ENCODE results near the gene DDX11. TPM values are rescaled to one million over a fixed set of nuclear protein-coding genes. Genes with fewer than 3 reads are reported as not detected.
"Not testable (repeated sequence)": the region's sequence is repeated elsewhere in the genome, so short reads cannot be mapped to it uniquely, and the experiment has no call there.

The DDX11 gene
- total RNA-seq, 2 donors from 2014 or later = 34.3 to 41.2 TPM

DNA sequence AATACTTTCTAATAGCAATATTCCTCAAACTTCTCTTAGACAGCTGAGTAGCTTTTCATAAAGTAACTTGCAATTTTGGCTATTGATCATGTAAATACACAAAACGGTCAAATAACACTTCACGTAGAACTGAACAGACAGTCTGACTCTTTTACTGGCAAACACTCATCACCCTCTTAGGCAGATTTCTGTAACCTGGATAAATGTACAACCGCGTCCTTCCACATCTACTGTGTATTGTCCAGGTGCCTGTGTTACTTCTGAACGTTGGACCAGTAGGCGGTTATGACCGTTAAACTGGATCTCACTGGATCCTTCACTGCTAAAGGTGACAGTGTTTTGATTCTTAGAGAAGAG lies 43.2 kb downstream of the DDX11 start:
- DNase-seq; H3K9me3 ChIP-seq; H3K36me3 ChIP-seq (replicated peaks in 1 of 2; ENCODE audit: insufficient read depth in 1 of 2, low read depth in 2 of 2); H3K4me3 ChIP-seq; ATAC-seq; intact Hi-C loops (cut with DNase I); H3K27me3 ChIP-seq; H3K27ac ChIP-seq: not testable (repeated sequence)
- 14 to 15% methylated on average over 7 of the region's 7 CpGs for WGBS, 2 donors
- peaks cover 24% of the 10 kb centered on the region for H3K4me1 ChIP-seq

- H3K36me3 ChIP-seq (replicated peaks in 1 of 2; ENCODE audit: insufficient read depth in 1 of 2, low read depth in 2 of 2) = no peaks in the 10 kb centered on the region
- intact Hi-C loops (cut with DNase I) = no loop called here
- H3K9me3 ChIP-seq = no peaks in the 10 kb centered on the region
- no peak overlapping the region for H3K4me3 ChIP-seq
- DNase-seq = peak in 3 of 4 donors; percentile 44 to 65 (median 47)
- H3K27ac ChIP-seq = no peak overlapping the region
- 2 to 4% methylated on average over 5 to 39 of the region's 45 CpGs for WGBS, 2 donors
- peaks cover 24% of the 10 kb centered on the region for H3K4me1 ChIP-seq
- TF ChIP-seq CTCF (IDR thresholded peaks at IDR 0.05) (peak in 6 of 7 experiments; percentile 17 to 61 (median 59)), POLR2A (IDR thresholded peaks at IDR 0.05) (no peak)
- peaks cover 0 to 3% of the 10 kb centered on the region in 2 donors for H3K27me3 ChIP-seq
- ATAC-seq = peak; percentile 65
These were observed 43.7 kb downstream of the DDX11 start for GRCh38 chr12:31117203-31118011.

DNA sequence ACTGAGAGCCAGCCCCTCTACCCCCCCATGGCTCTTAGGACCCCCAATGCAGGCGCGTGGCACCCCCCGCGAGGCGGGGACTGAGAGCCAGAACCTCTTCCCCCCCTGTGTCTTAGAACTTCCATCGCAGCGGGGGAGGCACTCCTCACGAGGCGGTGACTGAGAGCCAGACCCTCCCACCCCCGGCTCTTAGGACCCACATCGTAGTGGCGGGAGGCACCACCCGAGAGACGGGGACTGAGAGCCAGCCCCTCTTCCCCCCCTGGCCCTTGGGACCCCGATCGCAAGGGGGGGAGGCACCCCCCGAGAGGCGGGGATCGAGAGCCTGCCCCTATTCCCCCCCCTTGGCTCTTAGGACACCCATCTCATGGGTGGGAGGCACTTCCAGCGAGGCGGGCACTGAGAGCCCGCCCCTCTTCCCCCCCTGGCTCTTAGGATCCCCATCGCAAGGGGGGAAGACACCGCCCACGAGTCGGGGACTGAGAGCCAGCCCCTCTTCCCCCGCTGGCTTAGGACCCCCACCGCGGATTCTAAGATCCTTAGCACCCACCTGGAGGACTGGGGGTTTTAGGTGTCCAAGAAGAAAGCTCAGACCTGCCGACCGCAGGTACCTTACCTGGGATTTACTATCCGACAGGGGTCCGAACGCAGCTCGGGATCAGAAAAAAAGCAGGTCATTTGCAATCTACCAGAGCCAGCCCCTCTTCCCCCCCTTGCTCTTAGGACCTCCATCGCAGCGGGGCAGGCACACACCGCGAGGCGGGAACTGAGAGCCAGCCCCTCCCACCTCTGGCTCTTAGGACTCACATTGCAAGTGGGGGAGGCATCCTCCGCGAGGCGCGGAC lies 44.9 kb downstream of the DDX11 start:
- no peaks in the 10 kb centered on the region for H3K9me3 ChIP-seq
- intact Hi-C loops (cut with DNase I) = no loop called here
- DNase-seq (peak in 1 of 4 donors; percentile 43), ATAC-seq (peak; percentile 38)
- H3K27me3 ChIP-seq = peaks cover 0 to 3% of the 10 kb centered on the region in 2 donors
- no peak for TF ChIP-seq POLR2A (IDR thresholded peaks at IDR 0.05)
- TF ChIP-seq CTCF (IDR thresholded peaks at IDR 0.05) = no peak
- H3K4me1 ChIP-seq = peaks cover 24% of the 10 kb centered on the region
- no peak overlapping the region for H3K4me3 ChIP-seq
- H3K27ac ChIP-seq = no peak overlapping the region
- WGBS, 2 donors = 21 to 30% methylated on average over 17 to 38 of the region's 44 CpGs
- no peaks in the 10 kb centered on the region for H3K36me3 ChIP-seq (replicated peaks in 1 of 2; ENCODE audit: insufficient read depth in 1 of 2, low read depth in 2 of 2)

DNA sequence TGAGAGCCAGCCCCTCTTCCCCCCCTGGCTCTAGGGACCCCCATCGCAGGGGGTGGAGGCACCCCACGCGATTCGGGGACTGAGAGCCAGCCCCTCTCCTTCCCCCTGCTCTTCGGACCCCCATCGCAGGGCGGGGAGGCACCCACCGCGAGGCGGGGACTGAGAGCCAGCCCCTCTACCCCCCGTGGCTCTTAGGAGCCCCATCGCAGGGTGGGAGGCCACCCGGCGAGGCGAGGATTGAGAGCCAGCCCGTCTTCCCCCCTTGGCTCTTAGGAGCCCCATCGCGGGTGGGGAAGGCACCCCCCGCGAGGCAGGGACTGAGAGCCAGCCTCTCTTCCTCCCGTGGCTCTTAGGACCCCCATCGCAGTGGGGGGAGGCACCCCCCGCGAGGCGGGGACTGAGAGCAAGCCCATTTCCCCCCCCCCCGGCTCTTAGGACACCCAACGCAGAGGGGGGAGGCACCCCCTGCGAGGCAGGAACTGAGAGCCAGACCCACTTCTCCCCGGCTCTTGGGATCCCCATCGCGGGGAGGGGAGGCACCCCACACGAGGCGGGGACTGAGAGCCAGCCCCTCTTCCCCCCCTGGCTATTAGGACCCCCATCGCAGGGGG lies 45.6 kb downstream of the DDX11 start:
- intact Hi-C loops (cut with DNase I) = no loop called here
- DNase-seq (no peak), ATAC-seq (no peak)
- Histone ChIP-seq H3K27ac (no peak overlapping the region), H3K4me3 (no peak overlapping the region), H3K4me1 (peaks cover 24% of the 10 kb centered on the region), H3K9me3 (no peaks in the 10 kb centered on the region), H3K27me3 (peaks cover 0 to 3% of the 10 kb centered on the region in 2 donors), H3K36me3 (replicated peaks in 1 of 2; ENCODE audit: insufficient read depth in 1 of 2, low read depth in 2 of 2) (no peaks in the 10 kb centered on the region)
- 24 to 30% methylated on average over 4 to 18 of the region's 34 CpGs for WGBS, 2 donors
- TF ChIP-seq CTCF (IDR thresholded peaks at IDR 0.05) = no peak
- TF ChIP-seq POLR2A (IDR thresholded peaks at IDR 0.05) = no peak

GRCh38 chr12:31119803-31120211 lies 46.1 kb downstream of the DDX11 start:
- Histone ChIP-seq H3K36me3 (replicated peaks in 1 of 2; ENCODE audit: insufficient read depth in 1 of 2, low read depth in 2 of 2) (no peaks in the 10 kb centered on the region), H3K4me1 (peaks cover 24% of the 10 kb centered on the region), H3K27me3 (peaks cover 0 to 3% of the 10 kb centered on the region in 2 donors), H3K27ac (no peak overlapping the region), H3K9me3 (no peaks in the 10 kb centered on the region), H3K4me3 (no peak overlapping the region)
- intact Hi-C loops (cut with DNase I) = no loop called here
- ATAC-seq (no peak), DNase-seq (no peak)
- TF ChIP-seq POLR2A (IDR thresholded peaks at IDR 0.05) (no peak), CTCF (IDR thresholded peaks at IDR 0.05) (no peak)
- 12 to 80% methylated on average over 2 to 18 of the region's 24 CpGs for WGBS, 2 donors
